ENCODE results near the gene ZBTB20. TPM values are rescaled to one million over a fixed set of nuclear protein-coding genes. Genes with fewer than 3 reads are reported as not detected.

The ZBTB20 gene
- total and polyA plus RNA-seq, 2 experiments from 2014 or later: 15.7 to 37.3 TPM

DNA sequence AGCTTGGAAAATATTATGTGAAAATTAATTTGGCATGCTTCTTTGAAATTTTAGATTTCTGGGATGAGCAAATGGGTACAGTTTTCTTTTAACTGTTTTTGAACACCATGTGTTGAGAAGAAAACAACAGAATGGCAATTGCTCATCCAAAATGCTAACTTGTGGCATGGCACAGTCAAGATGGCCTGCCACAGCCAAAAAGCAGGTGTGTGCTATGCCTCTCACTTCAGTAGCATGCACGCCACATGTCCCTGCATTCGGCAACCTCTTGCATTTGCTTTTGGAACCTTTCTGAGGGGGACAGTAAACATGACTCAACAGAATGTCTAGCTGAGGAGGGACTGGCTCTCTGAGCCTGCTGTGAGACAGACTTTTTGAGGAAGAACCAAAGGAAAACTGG is 714.8 kb downstream of the ZBTB20 start:
- H3K9me3 ChIP-seq (ENCODE audit: low read depth): no peaks in the 10 kb centered on the region
- no peak for DNase-seq (ENCODE audit: low read depth in 1 of 2, low spot score in 1 of 2)
- TF ChIP-seq, protein P1, sequence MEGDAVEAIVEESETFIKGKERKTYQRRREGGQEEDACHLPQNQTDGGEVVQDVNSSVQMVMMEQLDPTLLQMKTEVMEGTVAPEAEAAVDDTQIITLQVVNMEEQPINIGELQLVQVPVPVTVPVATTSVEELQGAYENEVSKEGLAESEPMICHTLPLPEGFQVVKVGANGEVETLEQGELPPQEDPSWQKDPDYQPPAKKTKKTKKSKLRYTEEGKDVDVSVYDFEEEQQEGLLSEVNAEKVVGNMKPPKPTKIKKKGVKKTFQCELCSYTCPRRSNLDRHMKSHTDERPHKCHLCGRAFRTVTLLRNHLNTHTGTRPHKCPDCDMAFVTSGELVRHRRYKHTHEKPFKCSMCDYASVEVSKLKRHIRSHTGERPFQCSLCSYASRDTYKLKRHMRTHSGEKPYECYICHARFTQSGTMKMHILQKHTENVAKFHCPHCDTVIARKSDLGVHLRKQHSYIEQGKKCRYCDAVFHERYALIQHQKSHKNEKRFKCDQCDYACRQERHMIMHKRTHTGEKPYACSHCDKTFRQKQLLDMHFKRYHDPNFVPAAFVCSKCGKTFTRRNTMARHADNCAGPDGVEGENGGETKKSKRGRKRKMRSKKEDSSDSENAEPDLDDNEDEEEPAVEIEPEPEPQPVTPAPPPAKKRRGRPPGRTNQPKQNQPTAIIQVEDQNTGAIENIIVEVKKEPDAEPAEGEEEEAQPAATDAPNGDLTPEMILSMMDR (IDR thresholded peaks at IDR 0.05; ENCODE audit: low read depth, low read length): no peak
- H3K4me3 ChIP-seq: no peak overlapping the region
- peaks cover 3% of the 10 kb centered on the region for H3K4me1 ChIP-seq (ENCODE audit: low read depth)
- no peaks in the 10 kb centered on the region for H3K36me3 ChIP-seq
- no peaks in the 10 kb centered on the region for H3K27me3 ChIP-seq
- H3K27ac ChIP-seq: no peak overlapping the region

DNA sequence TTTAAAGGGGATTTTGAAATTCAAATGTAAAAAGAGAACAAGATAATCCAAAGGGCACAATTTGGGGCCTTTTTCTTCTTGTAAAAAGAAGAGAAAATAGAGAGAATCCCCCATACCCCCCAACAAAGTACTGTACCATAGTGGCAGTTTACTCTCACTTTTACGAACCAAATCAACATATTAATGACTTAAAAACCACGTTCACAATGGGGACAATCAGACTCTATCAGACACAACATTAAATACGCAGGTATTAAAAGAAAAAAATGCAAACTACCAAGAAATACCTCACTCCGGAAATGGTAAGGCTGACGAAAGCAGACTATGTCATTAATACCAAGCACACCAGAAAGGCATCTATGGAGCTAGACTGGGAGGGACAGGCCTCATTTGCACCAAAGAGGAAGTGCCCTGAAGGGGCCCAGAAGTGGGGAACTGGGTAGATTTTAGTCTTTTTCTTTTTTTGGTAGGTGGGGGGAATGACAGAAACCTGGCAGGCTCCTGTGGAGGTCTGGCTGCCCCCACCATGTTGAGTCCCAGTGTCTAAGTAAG is 719.0 kb downstream of the ZBTB20 start:
- no peaks in the 10 kb centered on the region for H3K27me3 ChIP-seq
- no peaks in the 10 kb centered on the region for H3K36me3 ChIP-seq
- H3K27ac ChIP-seq: no peak overlapping the region
- TF ChIP-seq, protein P1 (IDR thresholded peaks at IDR 0.05; ENCODE audit: low read depth, low read length): no peak
- no peaks in the 10 kb centered on the region for H3K9me3 ChIP-seq (ENCODE audit: low read depth)
- no peak for DNase-seq (ENCODE audit: low read depth in 1 of 2, low spot score in 1 of 2)
- no peak overlapping the region for H3K4me3 ChIP-seq
- peaks cover 2% of the 10 kb centered on the region for H3K4me1 ChIP-seq (ENCODE audit: low read depth)

DNA sequence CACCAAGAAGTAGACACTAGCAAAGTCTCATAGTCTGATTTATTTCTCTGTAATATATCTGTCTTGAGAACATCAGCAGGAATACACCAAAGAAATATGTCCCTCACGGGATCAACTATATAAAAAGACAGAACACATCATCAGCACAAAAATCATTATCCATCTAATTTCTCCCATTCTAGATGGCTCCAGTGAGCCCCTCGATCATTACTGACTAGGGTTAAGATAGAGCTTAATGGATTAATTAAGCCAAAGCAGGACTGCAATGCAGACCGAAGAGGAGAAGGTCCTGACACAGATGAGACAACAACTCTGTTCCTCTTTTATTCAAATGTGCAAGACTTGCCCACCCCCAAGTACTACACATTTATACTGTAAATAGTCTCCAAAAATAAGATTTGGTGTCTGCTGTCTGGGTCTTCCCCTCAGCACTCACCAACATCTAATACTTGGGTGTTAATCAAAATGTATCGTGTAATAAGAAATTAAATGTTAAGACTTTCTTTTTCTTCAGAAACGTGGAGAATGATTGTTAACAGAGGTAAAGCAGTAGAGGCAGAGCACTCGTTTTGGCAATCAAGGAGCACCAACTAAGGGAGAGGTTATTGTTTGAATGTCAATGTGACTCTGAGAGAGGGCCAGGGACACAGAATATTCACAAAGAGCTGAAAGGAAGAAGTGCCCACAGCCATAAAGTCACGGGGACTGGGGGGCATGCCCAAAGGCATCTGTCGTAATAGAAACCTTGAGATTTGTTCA is 719.6 kb downstream of the ZBTB20 start:
- Histone ChIP-seq H3K27me3 (no peaks in the 10 kb centered on the region), H3K27ac (no peak overlapping the region), H3K36me3 (no peaks in the 10 kb centered on the region), H3K4me3 (no peak overlapping the region), H3K4me1 (ENCODE audit: low read depth) (no peaks in the 10 kb centered on the region), H3K9me3 (ENCODE audit: low read depth) (no peaks in the 10 kb centered on the region)
- no peak for DNase-seq (ENCODE audit: low read depth in 1 of 2, low spot score in 1 of 2)
- TF ChIP-seq, protein P1 (IDR thresholded peaks at IDR 0.05; ENCODE audit: low read depth, low read length): no peak

DNA sequence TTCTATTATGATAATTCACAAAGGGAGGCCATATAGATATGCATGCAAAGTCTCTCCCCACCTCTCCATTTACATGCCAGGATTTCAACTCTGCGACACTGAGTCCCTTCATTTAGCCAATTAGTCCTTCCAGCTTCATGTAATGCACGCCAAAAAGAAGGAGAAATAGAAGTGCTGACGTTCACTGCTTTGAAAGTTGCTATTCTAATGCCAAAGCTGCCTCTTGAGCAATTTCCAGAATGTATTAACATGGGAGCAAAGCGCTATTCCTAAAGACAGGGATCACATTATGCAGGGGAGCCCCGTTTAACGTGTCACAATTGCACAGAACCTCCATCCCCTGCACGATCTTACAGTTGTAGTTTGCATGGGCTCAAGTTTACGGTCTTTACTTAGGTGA is 722.8 kb downstream of the ZBTB20 start:
- H3K4me1 ChIP-seq (ENCODE audit: low read depth): no peaks in the 10 kb centered on the region
- no peaks in the 10 kb centered on the region for H3K36me3 ChIP-seq
- TF ChIP-seq, protein P1 (IDR thresholded peaks at IDR 0.05; ENCODE audit: low read depth, low read length): no peak
- no peak for DNase-seq (ENCODE audit: low read depth in 1 of 2, low spot score in 1 of 2)
- no peaks in the 10 kb centered on the region for H3K9me3 ChIP-seq (ENCODE audit: low read depth)
- H3K27ac ChIP-seq: no peak overlapping the region
- no peak overlapping the region for H3K4me3 ChIP-seq
- no peaks in the 10 kb centered on the region for H3K27me3 ChIP-seq

DNA sequence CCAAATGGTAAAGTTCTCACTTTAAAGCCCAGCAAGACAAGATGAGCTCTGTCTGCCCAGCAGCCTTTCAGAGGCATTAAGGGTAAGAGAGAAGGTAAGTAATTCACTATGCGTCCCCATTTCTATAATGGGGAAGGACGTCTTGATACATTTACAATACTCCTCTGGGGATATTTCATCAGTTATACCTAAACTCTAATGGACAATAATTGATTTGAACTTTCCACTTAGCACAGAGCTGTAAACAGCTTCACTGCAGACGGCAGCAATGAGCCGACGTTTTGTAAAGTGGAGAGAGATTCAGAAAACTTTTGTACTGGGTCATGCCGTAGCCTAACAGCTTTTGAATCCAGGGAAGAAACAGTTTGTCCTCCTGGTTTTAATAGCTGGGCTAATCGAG is 725.9 kb downstream of the ZBTB20 start:
- Histone ChIP-seq H3K9me3 (ENCODE audit: low read depth) (no peaks in the 10 kb centered on the region), H3K27me3 (no peaks in the 10 kb centered on the region), H3K4me3 (no peak overlapping the region), H3K27ac (no peak overlapping the region), H3K36me3 (no peaks in the 10 kb centered on the region), H3K4me1 (ENCODE audit: low read depth) (peaks cover 8% of the 10 kb centered on the region)
- TF ChIP-seq, protein P1 (IDR thresholded peaks at IDR 0.05; ENCODE audit: low read depth, low read length): no peak
- no peak for DNase-seq (ENCODE audit: low read depth in 1 of 2, low spot score in 1 of 2)
